Glomerular visceral epithelial cell (primary cell): ENCODE results near the gene TRAF3IP3.

Source experiments
- DNase-seq: peaks from one replicate; pipeline ENCODE4 v3.0.0-alpha.2; 2016; ENCODE audit errors: extremely low spot score

The TRAF3IP3 gene

DNA sequence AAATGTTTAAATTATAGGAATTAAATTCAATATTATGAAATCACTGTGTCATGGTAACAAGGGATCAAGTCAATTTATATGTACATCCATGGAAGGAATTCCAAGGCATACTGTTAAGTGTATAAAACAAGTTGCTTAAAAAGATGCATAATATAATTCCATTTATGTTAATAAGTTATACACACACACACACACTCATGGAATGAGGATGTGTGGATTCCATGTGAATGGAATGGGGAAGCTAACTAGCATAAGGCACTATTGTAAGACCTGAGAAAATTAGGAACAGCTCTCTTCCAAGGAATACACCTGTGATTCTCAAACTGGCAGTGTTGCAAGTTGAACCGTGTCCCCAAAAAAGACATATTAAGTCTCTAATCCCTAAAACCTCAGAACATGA lies 17.6 kb upstream of the TRAF3IP3 start:
- no peak for DNase-seq

DNA sequence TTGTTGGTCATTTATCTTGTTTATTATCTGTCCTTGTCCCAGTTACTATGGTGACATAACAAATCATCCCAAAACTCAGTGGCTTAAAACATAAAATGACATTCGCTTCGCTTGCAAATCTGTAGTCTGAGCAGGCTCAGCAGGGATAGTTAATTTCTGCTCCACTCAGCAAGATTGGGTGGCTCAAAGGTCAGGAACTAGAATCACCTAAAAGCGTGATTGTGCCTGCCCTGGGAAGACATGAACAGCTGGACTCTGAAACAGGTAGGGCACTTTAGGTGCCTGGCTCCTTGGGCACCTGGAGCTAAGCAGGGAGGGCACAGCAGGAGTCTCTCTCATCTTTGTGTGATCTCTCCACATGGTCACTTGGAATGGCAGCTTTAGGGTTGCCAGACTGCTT lies 14.7 kb upstream of the TRAF3IP3 start:
- DNase-seq = no peak

- DNase-seq = no peak
These were observed 14.0 kb upstream of the TRAF3IP3 start for GRCh38 chr1:209741889-209742288.

DNA sequence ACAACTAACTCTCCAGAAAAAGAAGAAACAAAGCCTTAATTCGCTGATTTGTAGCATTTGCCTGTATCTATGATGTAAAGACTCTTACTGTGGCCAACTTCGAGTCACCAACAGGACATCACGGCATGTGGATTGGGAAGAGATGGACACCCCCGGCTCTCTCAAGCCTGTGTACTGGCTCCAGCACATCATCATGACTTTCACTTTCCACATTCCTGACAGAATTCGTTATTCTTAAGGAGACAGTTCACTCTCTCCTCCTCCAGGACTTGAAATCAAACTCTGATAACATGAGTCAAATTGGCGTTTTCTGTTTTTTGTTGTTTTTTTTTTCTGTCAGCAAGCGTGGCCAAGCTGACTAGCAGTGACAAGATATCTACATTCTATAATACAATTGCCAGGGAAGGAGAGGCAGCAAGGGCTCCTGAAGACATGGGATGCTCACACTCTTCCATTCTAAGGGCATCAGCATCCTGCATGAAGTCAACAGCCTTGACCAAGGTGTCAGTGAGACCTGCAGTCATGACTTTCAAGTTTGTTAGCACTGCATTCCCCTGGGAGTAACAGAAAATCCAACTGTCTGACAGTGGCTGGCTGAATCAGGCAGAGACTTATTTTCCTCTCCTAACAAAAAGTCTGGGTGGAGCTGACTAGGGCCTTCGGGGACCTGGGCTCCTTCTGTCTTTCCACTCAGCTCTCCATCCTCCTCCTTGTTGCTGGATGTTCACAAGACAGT lies 13.3 kb upstream of the TRAF3IP3 start:
- DNase-seq = peak; percentile 43

DNA sequence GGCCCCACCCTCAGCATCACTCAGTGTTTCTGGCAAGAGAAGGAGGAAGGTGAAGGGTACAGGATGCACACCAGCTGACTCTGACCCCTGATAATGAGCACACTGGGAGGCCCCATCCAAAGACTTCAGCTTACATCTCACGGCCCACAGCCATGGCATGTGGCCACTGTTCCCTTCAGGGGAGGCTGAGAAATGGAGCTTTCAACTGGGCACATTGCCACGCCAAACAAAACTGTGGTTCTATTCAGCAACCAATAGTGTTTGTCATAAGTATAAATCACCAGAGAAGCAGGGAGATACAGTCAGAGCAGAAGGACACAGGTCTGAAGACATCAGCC lies 12.7 kb upstream of the TRAF3IP3 start:
- DNase-seq = peak; percentile 73

DNA sequence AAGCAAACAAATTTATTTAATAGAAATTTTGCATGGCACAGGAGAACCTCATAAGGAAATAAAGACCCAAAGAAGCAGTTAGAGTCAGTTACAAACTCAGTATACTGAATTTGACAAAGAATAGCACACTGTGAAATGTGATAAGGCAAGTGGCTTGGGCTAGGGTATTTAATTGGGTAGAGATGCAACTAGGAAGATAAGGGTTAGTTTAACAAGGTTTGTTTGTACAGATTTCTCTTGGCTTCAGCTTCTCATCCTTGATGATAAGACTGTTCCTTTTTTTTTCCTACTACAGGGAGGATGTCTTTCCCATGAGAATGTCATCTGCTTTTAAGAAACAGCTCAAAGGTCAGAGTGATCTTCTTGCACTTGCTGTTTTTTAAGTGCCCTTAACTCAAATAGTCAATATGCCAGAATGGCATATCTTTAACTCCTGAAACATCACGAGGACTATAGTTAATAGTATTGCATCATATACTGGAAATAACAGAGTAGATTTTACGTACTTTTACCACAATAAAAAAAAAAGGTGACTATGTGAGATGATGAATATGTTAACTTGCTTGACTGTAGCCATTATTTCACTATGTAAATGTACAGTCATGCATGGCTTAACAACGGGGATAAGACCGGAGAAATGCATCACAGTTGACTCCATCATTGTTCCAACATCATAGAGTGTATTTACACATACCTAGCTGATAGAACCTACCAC lies 9.2 kb upstream of the TRAF3IP3 start:
- DNase-seq = no peak

DNA sequence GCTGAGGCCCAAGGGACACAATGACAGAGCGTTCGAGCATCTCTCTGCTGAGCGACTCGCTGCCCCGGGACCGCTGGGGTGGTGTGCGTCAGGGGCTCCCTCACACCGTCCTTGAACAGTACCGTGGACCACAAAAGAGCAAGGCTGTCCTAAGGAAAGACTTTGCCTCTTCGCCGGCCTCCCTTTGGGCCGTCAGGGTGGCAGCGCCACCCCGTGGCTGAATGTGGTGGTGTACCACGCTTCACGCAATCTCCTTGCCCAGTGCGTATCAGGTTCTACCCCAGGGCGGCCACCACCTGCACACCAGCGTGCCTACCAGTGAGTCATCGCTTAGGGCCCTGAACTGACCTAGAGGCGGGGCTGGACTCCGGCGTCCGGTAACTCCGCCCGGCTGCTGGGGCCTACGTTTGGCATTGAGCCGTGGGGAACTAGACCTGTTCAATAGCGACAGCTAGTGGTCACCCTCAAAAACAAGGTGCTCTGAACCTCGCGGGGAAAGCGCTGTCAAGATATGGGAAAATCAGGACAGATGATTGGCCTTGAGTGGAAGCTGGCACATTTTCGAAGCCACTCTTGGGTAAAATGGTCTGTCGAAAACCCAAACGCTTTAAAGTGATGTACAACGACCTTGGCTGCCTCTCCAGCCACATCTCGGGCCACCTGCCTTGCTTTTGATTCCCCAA lies 8.1 kb upstream of the TRAF3IP3 start:
- DNase-seq = peak; percentile 98

DNA sequence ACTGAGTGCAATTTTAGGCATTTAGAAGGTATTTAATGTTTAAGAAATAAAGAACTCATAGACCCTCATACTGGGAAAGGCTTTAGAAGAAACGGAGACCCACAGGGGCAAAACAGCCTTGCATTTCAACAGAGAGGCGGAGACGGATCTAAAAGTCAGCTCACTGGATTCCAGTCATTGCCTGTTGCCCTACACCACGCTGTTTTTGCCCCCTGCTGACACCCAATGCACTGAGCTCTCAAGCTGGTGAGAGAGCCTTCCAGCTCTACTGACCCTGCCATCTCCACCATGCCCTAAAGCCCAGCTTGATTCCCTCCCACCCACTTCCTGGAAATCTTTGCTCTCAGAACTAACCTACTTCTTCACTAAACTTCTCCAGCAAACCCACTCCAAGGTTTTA lies 7.2 kb upstream of the TRAF3IP3 start:
- DNase-seq = no peak

GRCh38 chr1:209749205-209749604 lies 6.6 kb upstream of the TRAF3IP3 start:
- DNase-seq = no peak

- DNase-seq = no peak
These were observed 6.1 kb upstream of the TRAF3IP3 start for GRCh38 chr1:209749670-209750323.

DNA sequence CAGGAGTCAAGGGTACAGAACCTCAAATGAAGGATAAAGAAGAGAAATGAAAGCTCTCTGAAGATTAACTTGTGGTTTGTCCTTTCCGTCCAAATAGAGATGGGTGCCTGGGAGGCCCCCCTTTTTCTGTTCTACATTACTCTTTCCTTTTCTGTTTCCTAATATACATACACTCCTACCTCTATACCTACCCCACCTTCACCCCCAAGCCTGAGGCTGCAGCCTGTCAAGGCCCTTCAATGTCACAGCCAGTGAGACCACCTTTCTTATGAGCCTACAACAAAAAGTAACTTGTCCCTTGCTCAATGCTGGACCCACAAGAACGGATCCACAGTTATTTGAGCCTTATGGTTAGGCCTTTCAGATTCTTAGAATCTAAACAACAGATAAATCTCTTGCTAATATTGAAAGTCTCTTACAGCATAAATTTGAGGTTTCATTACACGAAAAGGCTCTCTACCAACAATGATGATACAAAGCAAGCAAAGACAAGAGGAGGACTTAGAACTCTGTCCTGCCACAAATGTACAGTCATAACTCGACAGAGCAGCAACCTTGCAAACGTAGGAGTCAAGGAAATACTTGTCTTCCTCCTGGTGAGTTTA lies 4.1 kb upstream of the TRAF3IP3 start:
- DNase-seq = no peak

GRCh38 chr1:209752890-209753289 lies 3.0 kb upstream of the TRAF3IP3 start:
- no peak for DNase-seq

GRCh38 chr1:209755256-209755655 lies 597 bp upstream of the TRAF3IP3 start:
- DNase-seq = no peak

DNA sequence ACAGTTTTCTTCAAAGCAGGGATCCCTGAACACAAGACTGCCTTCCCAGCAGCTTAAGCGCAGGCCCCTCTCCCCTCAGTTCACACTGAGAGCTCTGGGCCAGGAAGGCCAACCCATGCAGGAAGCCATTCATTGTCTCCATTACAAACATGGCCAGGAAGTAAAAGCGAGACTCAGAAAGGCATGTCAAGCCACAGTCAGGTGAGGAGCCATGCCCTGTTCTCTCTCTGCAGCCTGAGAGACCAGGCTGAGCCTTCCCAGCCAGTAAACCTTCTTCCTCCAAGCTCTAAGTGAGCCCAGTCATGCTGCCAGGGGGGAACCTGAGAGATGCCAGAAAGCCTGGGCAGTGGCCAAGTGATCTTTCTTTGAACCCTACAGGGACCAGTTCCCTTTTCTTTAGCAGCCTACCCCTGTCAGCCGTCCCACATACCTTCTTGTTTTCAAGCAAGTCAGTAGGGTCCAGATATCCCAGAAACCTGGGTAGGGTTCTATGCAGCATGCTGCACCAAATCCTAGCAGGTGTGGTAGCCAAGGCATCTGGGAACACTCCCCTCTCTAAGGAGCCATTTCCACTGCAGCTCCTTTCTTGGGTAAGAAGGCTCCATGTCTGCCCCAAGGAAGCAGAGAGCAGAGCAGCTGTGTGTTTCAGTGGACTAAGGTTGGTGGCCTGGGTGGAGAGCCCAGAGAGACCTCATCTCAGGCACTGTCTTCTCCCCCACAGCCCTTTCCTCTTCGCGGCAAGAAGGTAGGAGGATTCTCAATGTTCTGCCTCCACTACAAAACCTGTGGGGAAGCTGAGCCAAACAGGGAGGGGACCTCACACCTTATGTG lies 977 bp downstream of the TRAF3IP3 start:
- no peak for DNase-seq

DNA sequence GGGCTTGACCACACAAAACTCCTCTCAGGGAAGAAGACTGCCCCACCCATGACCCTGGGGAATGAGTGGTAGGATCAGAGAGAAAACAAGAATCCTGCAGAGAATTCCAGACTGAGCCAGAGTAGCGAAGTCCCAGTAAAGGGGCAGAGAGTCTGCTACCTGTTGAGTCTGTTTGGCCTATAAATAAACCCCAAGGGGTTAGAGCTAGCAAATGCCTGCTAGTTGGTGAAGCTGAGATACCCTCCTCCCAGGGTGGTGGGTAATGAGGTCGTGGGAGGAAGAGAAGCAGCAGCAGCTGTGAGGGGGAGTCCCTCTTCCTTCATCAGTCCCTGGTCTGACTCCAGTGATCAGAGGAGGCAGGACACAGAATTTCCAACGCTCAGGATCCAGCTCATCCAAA lies 2.5 kb downstream of the TRAF3IP3 start:
- no peak for DNase-seq

GRCh38 chr1:209759829-209760359 lies 4.0 kb downstream of the TRAF3IP3 start:
- DNase-seq = no peak

DNA sequence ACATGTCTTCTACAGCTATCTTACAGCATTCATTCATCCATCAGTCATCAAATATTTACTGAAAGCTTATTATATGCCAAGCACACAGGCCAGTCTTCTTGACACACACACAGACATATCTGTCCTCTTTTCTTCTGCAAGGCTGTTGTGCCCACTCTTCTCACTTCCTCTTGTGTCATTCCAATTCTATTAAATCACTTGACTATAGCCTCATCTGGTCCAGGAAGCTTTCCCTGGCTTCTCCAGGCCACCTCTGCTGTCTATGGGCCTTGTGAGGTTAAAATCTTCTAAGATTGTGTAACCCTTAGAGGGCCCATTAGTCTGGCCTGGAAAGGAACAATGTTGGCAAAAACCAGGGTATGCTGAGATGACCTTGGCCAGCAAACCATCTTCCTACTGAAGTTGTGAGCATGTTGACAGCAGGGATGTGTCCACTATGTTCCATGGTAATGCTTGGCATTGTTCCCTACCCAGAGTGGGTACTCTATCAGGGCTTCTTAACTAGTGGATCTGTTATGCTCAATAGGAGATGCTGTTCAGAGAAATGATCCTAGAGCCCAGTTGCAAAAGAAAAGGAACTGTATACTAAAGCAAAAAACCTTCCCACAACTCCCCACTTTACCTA lies 5.3 kb downstream of the TRAF3IP3 start:
- no peak for DNase-seq

- no peak for DNase-seq
These were observed 10.2 kb downstream of the TRAF3IP3 start for GRCh38 chr1:209766051-209766450.

DNA sequence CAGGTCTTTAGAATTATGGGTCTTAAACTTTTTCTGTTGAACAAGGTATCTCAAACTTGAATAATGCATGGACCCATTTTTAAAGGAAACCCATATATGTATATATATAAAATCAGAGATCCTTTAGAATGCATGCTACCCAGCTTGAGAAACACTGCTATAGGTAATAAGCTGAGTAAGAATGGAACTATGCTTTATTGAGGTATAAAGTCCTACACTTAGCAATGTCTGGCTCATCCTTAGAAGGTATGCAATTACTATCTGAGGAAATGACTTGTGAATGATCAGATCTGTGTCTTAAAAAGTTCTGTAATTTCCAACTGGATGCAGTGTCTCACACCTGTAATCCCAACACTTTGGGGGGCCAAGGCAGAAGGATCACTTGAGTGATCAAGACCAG lies 11.2 kb downstream of the TRAF3IP3 start:
- no peak for DNase-seq

DNA sequence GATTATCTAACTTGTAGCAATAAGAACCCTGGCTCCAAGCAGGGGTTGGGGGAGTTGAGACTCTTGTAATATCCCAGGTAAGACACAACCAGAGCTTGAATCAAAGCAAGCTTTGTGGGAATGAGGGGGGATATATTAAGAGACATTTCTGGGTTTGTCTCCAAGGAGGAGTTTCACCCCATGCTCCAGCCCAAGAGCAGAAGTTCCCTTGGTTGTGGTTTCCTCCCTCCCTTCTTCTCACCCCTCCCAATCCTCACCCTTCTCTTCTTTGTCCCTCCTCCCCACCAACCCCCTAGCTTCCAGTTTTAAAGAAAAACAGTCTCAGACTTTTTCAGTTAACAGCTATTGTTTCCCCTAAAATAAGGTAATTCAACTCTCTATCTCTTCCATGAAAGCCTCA lies 11.9 kb downstream of the TRAF3IP3 start:
- no peak for DNase-seq
